HEK293 (cell line): ENCODE results near the gene TMC2.

Source experiments
- ZEB2 ChIP-seq: fragments of 450-650 bp; formaldehyde crosslinking; IDR thresholded peaks from 2 replicates; pipeline ENCODE4 v1.5.1; 2016; ENCODE audit warnings: missing biosample characterization, missing genetic modification characterization
- TF ChIP-seq, protein P1 (sequence below): fragments of 450-650 bp; formaldehyde crosslinking; IDR thresholded peaks from 2 replicates; pipeline ENCODE4 v1.5.1; 2016; ENCODE audit warnings: missing biosample characterization, missing genetic modification characterization
- TF ChIP-seq, protein P2 (sequence below): fragments of 450-650 bp; formaldehyde crosslinking; IDR thresholded peaks from 2 replicates; pipeline ENCODE4 v1.5.1; 2016; ENCODE audit warnings: missing biosample characterization, missing genetic modification characterization

DNA sequence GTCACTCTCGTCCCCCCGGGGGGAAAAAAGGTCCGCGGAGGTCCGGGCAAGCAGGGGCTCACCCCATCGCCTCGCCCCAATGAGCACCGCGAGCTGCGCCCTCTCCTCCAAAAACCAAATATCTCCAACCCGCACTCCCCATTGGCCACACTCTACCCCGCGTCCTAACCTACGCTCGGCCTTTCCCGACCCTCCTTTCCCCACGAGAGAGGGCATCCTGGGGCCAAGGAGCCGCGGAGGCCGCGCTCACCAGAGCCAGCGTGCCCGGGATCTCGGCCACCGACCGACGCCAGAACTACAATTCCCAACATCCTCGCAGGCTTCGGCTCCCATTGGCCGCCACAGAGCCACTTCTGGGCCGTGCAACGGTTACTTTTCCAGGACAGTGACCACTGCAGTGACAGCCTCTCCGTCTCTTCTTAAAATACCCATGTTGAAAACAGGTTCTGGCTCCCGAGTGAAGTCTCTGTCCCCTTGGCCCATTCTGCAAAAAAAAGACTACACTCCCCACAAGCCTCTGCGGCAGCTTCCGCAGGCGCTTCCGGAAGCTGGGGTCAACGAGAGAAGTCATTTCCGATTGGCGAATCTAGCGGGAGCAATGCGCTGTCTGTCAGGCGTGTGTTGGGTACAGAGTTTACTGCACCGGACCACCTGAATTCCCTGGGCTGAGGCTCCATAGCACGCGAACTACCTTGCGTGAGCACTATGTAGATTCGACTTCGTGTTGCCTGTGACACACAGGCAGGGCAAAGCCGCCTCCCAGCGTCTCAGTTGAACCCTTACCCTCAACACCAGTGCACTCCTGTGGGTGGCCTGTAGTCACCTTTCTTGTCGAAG lies 27.5 kb upstream of the TMC2 start, which contains the start of gene ZNF343:
- TF ChIP-seq, protein P1, sequence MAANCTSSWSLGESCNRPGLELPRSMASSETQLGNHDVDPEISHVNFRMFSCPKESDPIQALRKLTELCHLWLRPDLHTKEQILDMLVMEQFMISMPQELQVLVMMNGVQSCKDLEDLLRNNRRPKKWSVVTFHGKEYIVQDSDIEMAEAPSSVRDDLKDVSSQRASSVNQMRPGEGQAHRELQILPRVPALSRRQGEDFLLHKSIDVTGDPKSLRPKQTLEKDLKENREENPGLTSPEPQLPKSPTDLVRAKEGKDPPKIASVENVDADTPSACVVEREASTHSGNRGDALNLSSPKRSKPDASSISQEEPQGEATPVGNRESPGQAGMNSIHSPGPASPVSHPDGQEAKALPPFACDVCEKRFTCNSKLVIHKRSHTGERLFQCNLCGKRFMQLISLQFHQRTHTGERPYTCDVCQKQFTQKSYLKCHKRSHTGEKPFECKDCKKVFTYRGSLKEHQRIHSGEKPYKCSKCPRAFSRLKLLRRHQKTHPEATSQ (tag by site-specific recombination): no peak
- no peak for TF ChIP-seq ZEB2 (tag by site-specific recombination)
- TF ChIP-seq, protein P2, sequence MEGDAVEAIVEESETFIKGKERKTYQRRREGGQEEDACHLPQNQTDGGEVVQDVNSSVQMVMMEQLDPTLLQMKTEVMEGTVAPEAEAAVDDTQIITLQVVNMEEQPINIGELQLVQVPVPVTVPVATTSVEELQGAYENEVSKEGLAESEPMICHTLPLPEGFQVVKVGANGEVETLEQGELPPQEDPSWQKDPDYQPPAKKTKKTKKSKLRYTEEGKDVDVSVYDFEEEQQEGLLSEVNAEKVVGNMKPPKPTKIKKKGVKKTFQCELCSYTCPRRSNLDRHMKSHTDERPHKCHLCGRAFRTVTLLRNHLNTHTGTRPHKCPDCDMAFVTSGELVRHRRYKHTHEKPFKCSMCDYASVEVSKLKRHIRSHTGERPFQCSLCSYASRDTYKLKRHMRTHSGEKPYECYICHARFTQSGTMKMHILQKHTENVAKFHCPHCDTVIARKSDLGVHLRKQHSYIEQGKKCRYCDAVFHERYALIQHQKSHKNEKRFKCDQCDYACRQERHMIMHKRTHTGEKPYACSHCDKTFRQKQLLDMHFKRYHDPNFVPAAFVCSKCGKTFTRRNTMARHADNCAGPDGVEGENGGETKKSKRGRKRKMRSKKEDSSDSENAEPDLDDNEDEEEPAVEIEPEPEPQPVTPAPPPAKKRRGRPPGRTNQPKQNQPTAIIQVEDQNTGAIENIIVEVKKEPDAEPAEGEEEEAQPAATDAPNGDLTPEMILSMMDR (tag by site-specific recombination): no peak; the same call in 1 of the 2 replicates
